ENCODE measurements around the gene NCK2. TPM values are rescaled to one million over a fixed set of nuclear protein-coding genes. Genes with fewer than 3 reads are reported as not detected.
"Not testable (repeated sequence)": the region's sequence is repeated elsewhere in the genome, so short reads cannot be mapped to it uniquely, and the experiment has no call there.

The NCK2 gene
- total RNA-seq, 1 experiment from 2014 or later: 49.2 TPM

DNA sequence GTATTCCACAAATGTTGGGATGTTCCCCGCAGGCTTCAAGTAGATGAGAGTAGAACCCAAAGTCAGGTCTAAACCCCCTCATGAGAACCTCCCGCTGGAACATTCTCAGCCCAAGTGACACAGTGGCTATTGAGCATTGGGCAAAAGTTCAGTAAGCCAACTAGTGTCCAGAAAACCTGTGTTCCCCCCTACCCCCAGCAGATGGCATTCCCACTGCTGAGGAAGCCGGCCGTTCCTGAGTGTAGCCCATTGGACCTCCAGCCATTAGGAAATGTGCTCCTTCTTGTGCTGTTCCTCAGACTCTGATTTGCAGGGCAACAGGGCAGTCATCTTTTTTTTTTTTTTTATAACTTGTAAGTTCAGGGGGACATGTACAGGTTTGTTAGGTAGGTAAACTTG, 152.1 kb downstream of the NCK2 start:
- WGBS (ENCODE audit: extremely low coverage, insufficient read length, low lambda C conversion rate): no CpG with 5 or more reads among the region's 4 CpGs
- H3K4me3 Mint-ChIP-seq: no peak overlapping the region
- Histone ChIP-seq H3K56ac (ENCODE audit: insufficient read length, low read depth, low read length) (no peak overlapping the region), H3K79me1 (ENCODE audit: insufficient read depth, low read depth, low read length, poor library complexity, severe bottlenecking) (no peaks in the 10 kb centered on the region), H4K20me1 (ENCODE audit: control insufficient read depth, insufficient read depth, insufficient read length) (no peaks in the 10 kb centered on the region), H3K4me2 (ENCODE audit: insufficient read depth, insufficient read length, low read length) (no peak overlapping the region), H3K4ac (ENCODE audit: low read depth, low read length) (no peak overlapping the region), H4K8ac (replicated peaks; ENCODE audit: insufficient read length, low read depth, low read length) (no peak overlapping the region), H3K18ac (ENCODE audit: insufficient read length, low read depth, low read length) (no peak overlapping the region), H2BK5ac (ENCODE audit: insufficient read length, low read length) (no peak overlapping the region), H3K27ac (ENCODE audit: insufficient read length, low read depth, low read length) (no peak overlapping the region), H4K5ac (ENCODE audit: insufficient read length, low read depth, low read length) (no peak overlapping the region), H3K27me3 (ENCODE audit: insufficient read depth, low read length) (no peaks in the 10 kb centered on the region), H3K4me1 (ENCODE audit: insufficient read depth, low read length) (no peaks in the 10 kb centered on the region), H3K23me2 (ENCODE audit: insufficient read length, low read depth, low read length, poor library complexity, severe bottlenecking) (no peaks in the 10 kb centered on the region), H2AFZ (ENCODE audit: low read length) (no peak overlapping the region), H3K14ac (ENCODE audit: insufficient read depth, low read length) (no peak overlapping the region), H3K79me2 (ENCODE audit: insufficient read depth, low read length) (no peaks in the 10 kb centered on the region), H2BK120ac (ENCODE audit: low read depth, low read length, poor library complexity, severe bottlenecking) (no peak overlapping the region), H2AK5ac (ENCODE audit: insufficient read length, low read length) (no peak overlapping the region), H3K9ac (ENCODE audit: extremely low read depth, insufficient read length, low read length) (no peak overlapping the region), H3K9me3 (ENCODE audit: control insufficient read depth, low read depth, low read length) (no peaks in the 10 kb centered on the region), H2BK20ac (ENCODE audit: low read depth, low read length, poor library complexity, severe bottlenecking) (no peak overlapping the region), H2BK12ac (ENCODE audit: insufficient read length, low read depth, low read length) (no peak overlapping the region), H3T11ph (ENCODE audit: low read length) (no peak overlapping the region), H4K91ac (ENCODE audit: insufficient read length, low read depth, low read length) (no peak overlapping the region), H3K23ac (ENCODE audit: insufficient read length, low read depth, low read length) (no peak overlapping the region), H2BK15ac (ENCODE audit: low read depth, low read length) (no peak overlapping the region)
- peaks cover 18 to 20% of the 10 kb centered on the region in 2 experiments for H3K9me3 Mint-ChIP-seq
- no peak overlapping the region for H3K27ac Mint-ChIP-seq
- TF ChIP-seq, protein P1, sequence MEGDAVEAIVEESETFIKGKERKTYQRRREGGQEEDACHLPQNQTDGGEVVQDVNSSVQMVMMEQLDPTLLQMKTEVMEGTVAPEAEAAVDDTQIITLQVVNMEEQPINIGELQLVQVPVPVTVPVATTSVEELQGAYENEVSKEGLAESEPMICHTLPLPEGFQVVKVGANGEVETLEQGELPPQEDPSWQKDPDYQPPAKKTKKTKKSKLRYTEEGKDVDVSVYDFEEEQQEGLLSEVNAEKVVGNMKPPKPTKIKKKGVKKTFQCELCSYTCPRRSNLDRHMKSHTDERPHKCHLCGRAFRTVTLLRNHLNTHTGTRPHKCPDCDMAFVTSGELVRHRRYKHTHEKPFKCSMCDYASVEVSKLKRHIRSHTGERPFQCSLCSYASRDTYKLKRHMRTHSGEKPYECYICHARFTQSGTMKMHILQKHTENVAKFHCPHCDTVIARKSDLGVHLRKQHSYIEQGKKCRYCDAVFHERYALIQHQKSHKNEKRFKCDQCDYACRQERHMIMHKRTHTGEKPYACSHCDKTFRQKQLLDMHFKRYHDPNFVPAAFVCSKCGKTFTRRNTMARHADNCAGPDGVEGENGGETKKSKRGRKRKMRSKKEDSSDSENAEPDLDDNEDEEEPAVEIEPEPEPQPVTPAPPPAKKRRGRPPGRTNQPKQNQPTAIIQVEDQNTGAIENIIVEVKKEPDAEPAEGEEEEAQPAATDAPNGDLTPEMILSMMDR (conservative IDR thresholded peaks at IDR 0.05): peak; percentile 48; the same call in 2 of the 3 replicates
- no peak for DNase-seq
- peaks cover 0 to 5% of the 10 kb centered on the region in 2 experiments; a peak in 1 of 4 replicates for H3K4me1 Mint-ChIP-seq
- H3K36me3 Mint-ChIP-seq (ENCODE audit: insufficient read depth in 1 of 3, low read depth in 3 of 3): peaks cover 12 to 43% (median 21%) of the 10 kb centered on the region in 3 experiments
- H3K27me3 Mint-ChIP-seq (ENCODE audit: low read depth): peaks cover 3% of the 10 kb centered on the region; the same call in 1 of the 2 replicates

DNA sequence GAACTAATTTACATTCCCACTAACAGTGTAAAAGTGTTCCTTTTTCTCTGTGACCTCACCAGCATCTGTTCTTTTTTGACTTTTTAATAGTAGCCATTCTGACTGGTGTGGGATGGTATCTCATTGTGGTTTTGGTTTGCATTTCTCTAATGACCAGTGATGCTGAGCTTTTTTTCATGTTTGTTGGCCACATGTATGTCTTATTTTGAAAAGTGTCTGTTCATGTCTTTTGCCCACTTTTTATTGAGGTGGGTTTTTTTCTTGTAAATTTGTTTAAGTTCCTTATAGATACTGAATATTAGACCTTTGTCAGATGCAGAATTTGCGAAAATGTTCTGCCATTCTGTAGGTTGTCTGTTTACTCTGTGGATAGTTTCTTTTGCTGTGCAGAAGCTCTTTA, 153.0 kb downstream of the NCK2 start:
- H2AK5ac ChIP-seq (ENCODE audit: insufficient read length, low read length); H3K23me2 ChIP-seq (ENCODE audit: insufficient read length, low read depth, low read length, poor library complexity, severe bottlenecking); H3K14ac ChIP-seq (ENCODE audit: insufficient read depth, low read length); H2BK20ac ChIP-seq (ENCODE audit: low read depth, low read length, poor library complexity, severe bottlenecking); H2BK5ac ChIP-seq (ENCODE audit: insufficient read length, low read length); H3K18ac ChIP-seq (ENCODE audit: insufficient read length, low read depth, low read length); H4K20me1 ChIP-seq (ENCODE audit: control insufficient read depth, insufficient read depth, insufficient read length); H3K4ac ChIP-seq (ENCODE audit: low read depth, low read length); H3K79me1 ChIP-seq (ENCODE audit: insufficient read depth, low read depth, low read length, poor library complexity, severe bottlenecking); H3K4me3 Mint-ChIP-seq; H3K9ac ChIP-seq (ENCODE audit: extremely low read depth, insufficient read length, low read length); H3K27me3 ChIP-seq (ENCODE audit: insufficient read depth, low read length); H2AFZ ChIP-seq (ENCODE audit: low read length); H2BK15ac ChIP-seq (ENCODE audit: low read depth, low read length); H3K4me2 ChIP-seq (ENCODE audit: insufficient read depth, insufficient read length, low read length); H2BK12ac ChIP-seq (ENCODE audit: insufficient read length, low read depth, low read length); H3K56ac ChIP-seq (ENCODE audit: insufficient read length, low read depth, low read length); H3K4me1 Mint-ChIP-seq; H4K8ac ChIP-seq (replicated peaks; ENCODE audit: insufficient read length, low read depth, low read length); DNase-seq; H2BK120ac ChIP-seq (ENCODE audit: low read depth, low read length, poor library complexity, severe bottlenecking); H3K23ac ChIP-seq (ENCODE audit: insufficient read length, low read depth, low read length); H3K9me3 ChIP-seq (ENCODE audit: control insufficient read depth, low read depth, low read length); H3K27me3 Mint-ChIP-seq (ENCODE audit: low read depth); H4K5ac ChIP-seq (ENCODE audit: insufficient read length, low read depth, low read length); H3K79me2 ChIP-seq (ENCODE audit: insufficient read depth, low read length); H3K4me1 ChIP-seq (ENCODE audit: insufficient read depth, low read length); H3K27ac ChIP-seq (ENCODE audit: insufficient read length, low read depth, low read length); H4K91ac ChIP-seq (ENCODE audit: insufficient read length, low read depth, low read length); H3T11ph ChIP-seq (ENCODE audit: low read length); H3K27ac Mint-ChIP-seq: not testable (repeated sequence)
- WGBS (ENCODE audit: extremely low coverage, insufficient read length, low lambda C conversion rate): no CpG with 5 or more reads among the region's 1 CpG
- H3K36me3 Mint-ChIP-seq (ENCODE audit: insufficient read depth in 1 of 3, low read depth in 3 of 3): peaks cover 12 to 43% (median 21%) of the 10 kb centered on the region in 3 experiments
- H3K9me3 Mint-ChIP-seq: peaks cover 18 to 20% of the 10 kb centered on the region in 2 experiments
